Daoy (cell line): Measurements from ENCODE around the gene GFPT1. TPM values are rescaled to one million over a fixed set of nuclear protein-coding genes. Genes with fewer than 3 reads are reported as not detected.

Experiments used
- DNase-seq: peaks from one replicate; pipeline ENCODE4 v3.0.0-alpha.2; 2015; ENCODE audit warnings: low read depth
- total RNA-seq: library from RNA; depleted of rRNA; stranded (reverse); fragments of >200 nt; shearing (Covaris generic); gene quantifications from 2 replicates; pipeline ENCODE4 v1.2.3, GENCODE V29; 2014

Gene GFPT1
- total RNA-seq, 1 experiment from 2014 or later: 21.7 TPM

- no peak for DNase-seq
These were observed 70.5 kb downstream of the GFPT1 start for GRCh38 chr2:69316550-69316949.

- no peak for DNase-seq
These were observed 71.8 kb downstream of the GFPT1 start for GRCh38 chr2:69315160-69315761.

- DNase-seq: no peak
These were observed 76.0 kb downstream of the GFPT1 start for GRCh38 chr2:69311024-69311416.

GRCh38 chr2:69310111-69311023 lies 76.7 kb downstream of the GFPT1 start:
- DNase-seq: no peak

GRCh38 chr2:69309351-69310110 lies 77.5 kb downstream of the GFPT1 start:
- no peak for DNase-seq

- no peak for DNase-seq
These were observed 78.7 kb downstream of the GFPT1 start for GRCh38 chr2:69308338-69308737.

- DNase-seq: no peak
These were observed 79.4 kb downstream of the GFPT1 start for GRCh38 chr2:69307579-69308064.

GRCh38 chr2:69306822-69307578 lies 80.0 kb downstream of the GFPT1 start:
- DNase-seq: peak; percentile 90

GRCh38 chr2:69306393-69306821 lies 80.6 kb downstream of the GFPT1 start:
- DNase-seq: no peak

GRCh38 chr2:69305712-69306392 lies 81.2 kb downstream of the GFPT1 start:
- DNase-seq: no peak

GRCh38 chr2:69305166-69305565 lies 81.9 kb downstream of the GFPT1 start:
- no peak for DNase-seq

- DNase-seq: no peak
These were observed 82.4 kb downstream of the GFPT1 start for GRCh38 chr2:69304656-69305055.

- no peak for DNase-seq
These were observed 86.4 kb downstream of the GFPT1 start for GRCh38 chr2:69300650-69301049.

- DNase-seq: no peak
These were observed 87.1 kb downstream of the GFPT1 start for GRCh38 chr2:69299772-69300516.

GRCh38 chr2:69298862-69299261 lies 88.2 kb downstream of the GFPT1 start:
- peak; percentile 76 for DNase-seq

- DNase-seq: peak; percentile 91
These were observed 88.8 kb downstream of the GFPT1 start for GRCh38 chr2:69298261-69298660.

GRCh38 chr2:69297216-69297615 lies 89.8 kb downstream of the GFPT1 start:
- DNase-seq: no peak

- DNase-seq: no peak
These were observed 90.6 kb downstream of the GFPT1 start for GRCh38 chr2:69296421-69296820.

GRCh38 chr2:69292256-69292655 lies 94.8 kb downstream of the GFPT1 start:
- no peak for DNase-seq

GRCh38 chr2:69291721-69292120 lies 95.3 kb downstream of the GFPT1 start:
- no peak for DNase-seq
